GM12891 (cell line): ENCODE results near the gene ITFG1.

ENCODE experiments used
- POLR2A ChIP-seq: IDR thresholded peaks from 2 replicates; pipeline ENCODE4 v1.6.1; 2011; ENCODE audit warnings: low read depth, low read length, control low read depth
- TAF1 ChIP-seq: IDR thresholded peaks from 2 replicates; pipeline ENCODE4 v1.6.1; 2011; ENCODE audit warnings: low read depth, low read length, control low read depth

DNA sequence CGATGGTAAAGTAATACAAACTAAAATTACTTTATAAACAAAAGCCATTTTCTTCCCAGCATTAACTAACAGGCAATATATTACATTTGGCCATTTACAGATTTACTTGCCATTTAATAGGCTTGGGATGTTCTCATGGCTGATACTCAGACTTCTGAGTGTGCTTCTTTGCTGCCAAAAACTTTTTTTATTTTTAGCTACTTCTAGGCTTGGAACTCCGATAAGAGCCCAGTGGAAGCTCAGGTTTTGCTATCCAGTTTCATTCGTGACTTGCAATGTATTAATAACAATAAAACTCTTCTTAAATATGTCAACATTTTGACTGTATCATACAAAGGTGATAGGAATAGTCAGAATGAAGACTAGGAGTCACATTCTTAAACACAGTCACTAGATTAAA lies 152.3 kb downstream of the ITFG1 start:
- TF ChIP-seq TAF1 (no peak), POLR2A (no peak)
